ENCODE data around the gene GPC6.

Gene GPC6

DNA sequence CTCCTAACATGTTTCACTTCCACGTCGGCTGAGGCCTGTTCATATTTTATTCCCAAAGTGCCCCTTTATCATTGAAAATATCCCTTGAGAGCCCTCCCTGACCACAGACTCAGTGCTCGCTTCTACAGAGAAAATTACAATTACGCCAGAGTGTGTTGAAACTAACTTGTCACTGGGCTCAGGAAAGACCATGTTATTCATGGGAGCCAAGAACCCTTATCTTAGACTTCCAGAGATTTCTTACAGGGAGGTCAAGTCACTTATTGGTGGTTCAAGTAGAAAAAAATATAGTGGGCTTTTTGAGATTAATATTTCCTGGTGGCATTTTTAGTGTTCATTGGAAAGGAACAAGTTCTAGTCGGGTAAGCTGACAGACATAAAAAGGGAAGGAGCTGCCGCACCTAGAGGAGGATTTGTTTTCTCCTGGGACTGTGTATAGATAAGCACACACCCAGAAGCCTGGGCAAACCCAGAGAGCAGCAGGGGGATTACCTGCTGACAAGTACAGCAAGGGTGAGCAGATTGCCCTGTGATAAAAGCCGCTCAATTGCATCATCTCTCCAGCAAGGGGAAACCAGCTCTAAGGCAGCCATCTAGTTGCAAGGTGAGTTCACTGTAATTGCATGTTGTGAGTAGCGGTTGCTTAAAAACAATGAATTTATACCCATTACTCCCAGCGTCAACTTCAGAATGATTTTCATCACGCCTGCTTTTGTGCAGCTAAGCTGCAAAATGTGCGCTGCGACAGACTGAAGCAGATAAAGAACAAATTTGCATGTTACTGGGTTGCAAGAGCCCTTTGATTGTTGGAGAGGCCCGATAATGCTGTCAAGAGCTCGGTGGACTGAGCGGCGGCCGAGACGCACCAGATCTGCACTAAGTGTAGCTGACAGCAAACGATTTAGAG is 1206.7 kb downstream of the GPC6 start:
- Histone ChIP-seq H2BK5ac (ENCODE audit: low read length) (no peak overlapping the region), H4K8ac (ENCODE audit: low read depth, low read length) (no peak overlapping the region), H3K4me1 (ENCODE audit: control insufficient read depth in 2 of 2, insufficient read depth in 1 of 2, low read depth in 1 of 2, low read length in 2 of 2) (peaks cover 0 to 6% of the 10 kb centered on the region in 2 donors), H3K18ac (ENCODE audit: low read length) (no peak overlapping the region), H3K9me3 (replicated peaks in 1 of 2; ENCODE audit: control insufficient read depth in 2 of 2, insufficient read depth in 1 of 2, low read depth in 1 of 2, low read length in 2 of 2) (no peaks in the 10 kb centered on the region), H2AK5ac (ENCODE audit: low read depth, low read length) (no peak overlapping the region), H2BK12ac (ENCODE audit: low read length) (no peak overlapping the region), H3K14ac (ENCODE audit: low read length) (no peak overlapping the region), H3K4me2 (ENCODE audit: insufficient read depth, low read length, poor library complexity, severe bottlenecking) (no peak overlapping the region), H2AFZ (ENCODE audit: low read length) (peak overlapping the region; percentile 52), H3K79me1 (ENCODE audit: low read depth, low read length) (no peaks in the 10 kb centered on the region), H3K36me3 (replicated peaks in 1 of 2; ENCODE audit: control insufficient read depth in 2 of 2, insufficient read depth in 2 of 2, low read length in 2 of 2) (no peaks in the 10 kb centered on the region), H3K4ac (ENCODE audit: low read length) (no peak overlapping the region), H3K27me3 (ENCODE audit: control insufficient read depth in 3 of 3, insufficient read depth in 3 of 3, low read depth in 1 of 3, low read length in 3 of 3) (peaks cover 0 to 5% (median 0%) of the 10 kb centered on the region in 3 experiments), H4K91ac (ENCODE audit: low read depth, low read length, poor library complexity) (no peak overlapping the region), H2BK15ac (ENCODE audit: low read length) (no peak overlapping the region), H3K4me3 (ENCODE audit: low read length in 2 of 2) (no peak overlapping the region), H3K23ac (ENCODE audit: low read depth, low read length, poor library complexity) (no peak overlapping the region), H3K27ac (replicated peaks; ENCODE audit: low read length) (no peak overlapping the region), H3K9ac (ENCODE audit: low read depth, low read length, poor library complexity) (no peak overlapping the region), H2BK120ac (ENCODE audit: low read depth, low read length) (no peak overlapping the region)
- DNase-seq (ENCODE audit: low spot score) = no peak
- no CpG with 5 or more reads among the region's 19 CpGs for WGBS, 2 donors (ENCODE audit: extremely low coverage in 2 of 2, insufficient read length in 2 of 2, insufficient replicate concordance in 1 of 2)

DNA sequence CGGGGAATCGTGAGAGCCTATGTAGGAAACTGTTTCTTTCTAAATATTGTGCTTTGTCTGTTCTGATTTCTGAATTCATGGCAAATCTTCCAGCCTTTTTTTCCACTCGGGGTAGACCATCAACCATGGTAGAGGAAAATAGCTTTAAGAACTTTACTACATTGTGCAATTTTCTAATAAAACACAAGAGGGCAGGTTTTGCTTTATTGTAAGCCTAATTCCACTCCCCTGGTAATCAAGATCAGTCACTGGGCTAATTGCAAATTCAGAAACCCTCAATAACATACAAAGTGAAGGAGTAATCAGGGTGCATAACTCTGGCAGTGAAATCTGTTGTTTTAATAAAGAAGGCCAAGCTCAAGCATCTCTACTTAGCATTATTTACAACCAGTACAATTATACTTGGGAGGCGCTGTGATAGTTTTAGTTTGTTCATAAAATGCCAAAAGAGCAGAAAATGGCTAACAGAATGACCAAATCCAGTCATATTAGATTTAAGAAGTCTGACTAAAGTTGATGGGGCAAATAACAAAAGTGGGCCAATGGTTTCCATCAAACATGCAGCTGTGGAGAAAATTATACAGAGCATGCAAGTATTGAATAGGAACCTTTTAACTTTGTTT is 1209.1 kb downstream of the GPC6 start:
- no peaks in the 10 kb centered on the region for H3K9me3 ChIP-seq (replicated peaks in 1 of 2; ENCODE audit: control insufficient read depth in 2 of 2, insufficient read depth in 1 of 2, low read depth in 1 of 2, low read length in 2 of 2)
- no peaks in the 10 kb centered on the region for H3K27me3 ChIP-seq (ENCODE audit: control insufficient read depth in 3 of 3, insufficient read depth in 3 of 3, low read depth in 1 of 3, low read length in 3 of 3)
- H3K36me3 ChIP-seq (replicated peaks in 1 of 2; ENCODE audit: control insufficient read depth in 2 of 2, insufficient read depth in 2 of 2, low read length in 2 of 2) = no peaks in the 10 kb centered on the region
- H3K4me2 ChIP-seq (ENCODE audit: insufficient read depth, low read length, poor library complexity, severe bottlenecking) = no peak overlapping the region
- DNase-seq (ENCODE audit: low spot score) = peak; percentile 30
- no peak overlapping the region for H3K23ac ChIP-seq (ENCODE audit: low read depth, low read length, poor library complexity)
- H2BK5ac ChIP-seq (ENCODE audit: low read length) = no peak overlapping the region
- no peak overlapping the region for H4K8ac ChIP-seq (ENCODE audit: low read depth, low read length)
- H3K4me3 ChIP-seq (ENCODE audit: low read length in 2 of 2) = no peak overlapping the region
- H3K4ac ChIP-seq (ENCODE audit: low read length) = no peak overlapping the region
- H2AK5ac ChIP-seq (ENCODE audit: low read depth, low read length) = no peak overlapping the region
- no peak overlapping the region for H3K14ac ChIP-seq (ENCODE audit: low read length)
- no peak overlapping the region for H4K91ac ChIP-seq (ENCODE audit: low read depth, low read length, poor library complexity)
- no peak overlapping the region for H2AFZ ChIP-seq (ENCODE audit: low read length)
- H2BK120ac ChIP-seq (ENCODE audit: low read depth, low read length) = no peak overlapping the region
- no peak overlapping the region for H3K9ac ChIP-seq (ENCODE audit: low read depth, low read length, poor library complexity)
- H3K18ac ChIP-seq (ENCODE audit: low read length) = no peak overlapping the region
- H3K79me1 ChIP-seq (ENCODE audit: low read depth, low read length) = no peaks in the 10 kb centered on the region
- no peak overlapping the region for H2BK15ac ChIP-seq (ENCODE audit: low read length)
- H3K4me1 ChIP-seq (ENCODE audit: control insufficient read depth in 2 of 2, insufficient read depth in 1 of 2, low read depth in 1 of 2, low read length in 2 of 2) = peaks cover 0 to 4% of the 10 kb centered on the region in 2 donors
- H2BK12ac ChIP-seq (ENCODE audit: low read length) = no peak overlapping the region
- WGBS, 2 donors (ENCODE audit: extremely low coverage in 2 of 2, insufficient read length in 2 of 2, insufficient replicate concordance in 1 of 2) = no CpG with 5 or more reads among the region's 4 CpGs
- no peak overlapping the region for H3K27ac ChIP-seq (replicated peaks; ENCODE audit: low read length)

DNA sequence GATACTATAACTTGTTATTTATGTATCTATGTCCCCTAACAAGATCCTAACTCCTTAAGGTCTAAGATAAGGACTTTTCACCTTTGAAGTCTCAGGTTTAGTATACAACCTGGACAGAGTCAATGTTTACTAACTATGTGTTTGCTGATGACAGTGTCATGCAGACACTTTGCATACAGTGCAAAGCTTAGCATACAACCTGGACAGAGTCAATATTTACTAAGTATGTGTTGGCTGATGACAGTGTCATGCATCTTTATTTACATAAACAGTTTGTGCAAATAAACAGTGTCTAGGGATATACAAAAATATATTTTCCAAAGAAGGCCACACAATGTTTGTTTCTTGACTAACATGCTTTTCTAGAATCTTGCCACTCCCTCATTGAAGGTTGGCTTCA is 1218.2 kb downstream of the GPC6 start:
- Histone ChIP-seq H2BK5ac (ENCODE audit: low read length) (no peak overlapping the region), H3K4me3 (ENCODE audit: low read length in 2 of 2) (no peak overlapping the region), H3K9me3 (replicated peaks in 1 of 2; ENCODE audit: control insufficient read depth in 2 of 2, insufficient read depth in 1 of 2, low read depth in 1 of 2, low read length in 2 of 2) (no peaks in the 10 kb centered on the region), H2BK12ac (ENCODE audit: low read length) (no peak overlapping the region), H3K4me1 (ENCODE audit: control insufficient read depth in 2 of 2, insufficient read depth in 1 of 2, low read depth in 1 of 2, low read length in 2 of 2) (peaks cover 0 to 1% of the 10 kb centered on the region in 2 donors), H3K79me1 (ENCODE audit: low read depth, low read length) (no peaks in the 10 kb centered on the region), H4K8ac (ENCODE audit: low read depth, low read length) (no peak overlapping the region), H2AK5ac (ENCODE audit: low read depth, low read length) (no peak overlapping the region), H3K23ac (ENCODE audit: low read depth, low read length, poor library complexity) (no peak overlapping the region), H2AFZ (ENCODE audit: low read length) (no peak overlapping the region), H3K18ac (ENCODE audit: low read length) (no peak overlapping the region), H3K27ac (replicated peaks; ENCODE audit: low read length) (no peak overlapping the region), H3K9ac (ENCODE audit: low read depth, low read length, poor library complexity) (no peak overlapping the region), H3K14ac (ENCODE audit: low read length) (no peak overlapping the region), H2BK120ac (ENCODE audit: low read depth, low read length) (no peak overlapping the region), H4K91ac (ENCODE audit: low read depth, low read length, poor library complexity) (no peak overlapping the region), H3K27me3 (ENCODE audit: control insufficient read depth in 3 of 3, insufficient read depth in 3 of 3, low read depth in 1 of 3, low read length in 3 of 3) (no peaks in the 10 kb centered on the region), H3K36me3 (replicated peaks in 1 of 2; ENCODE audit: control insufficient read depth in 2 of 2, insufficient read depth in 2 of 2, low read length in 2 of 2) (no peaks in the 10 kb centered on the region), H3K4ac (ENCODE audit: low read length) (no peak overlapping the region), H2BK15ac (ENCODE audit: low read length) (no peak overlapping the region), H3K4me2 (ENCODE audit: insufficient read depth, low read length, poor library complexity, severe bottlenecking) (no peak overlapping the region)
- DNase-seq (ENCODE audit: low spot score) = no peak

DNA sequence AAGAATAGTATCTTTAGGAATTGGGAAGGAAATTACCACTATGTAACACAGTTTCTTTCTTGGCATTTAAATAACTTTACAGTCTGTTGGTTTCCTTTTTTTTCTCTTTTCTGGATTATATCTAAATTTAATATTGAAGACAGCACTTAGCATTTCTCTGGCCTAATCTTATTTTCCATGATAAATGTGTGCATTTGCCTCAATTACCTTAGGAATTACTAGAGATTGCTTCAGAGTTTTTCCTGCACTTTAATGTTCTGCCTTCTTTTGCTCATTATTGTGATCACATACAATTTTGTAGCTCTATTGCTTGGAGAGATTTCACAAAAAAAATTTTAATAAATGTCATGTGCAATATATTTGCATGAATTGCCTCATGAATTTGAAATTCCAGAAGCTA is 1227.7 kb downstream of the GPC6 start:
- Histone ChIP-seq H3K27me3 (ENCODE audit: control insufficient read depth in 3 of 3, insufficient read depth in 3 of 3, low read depth in 1 of 3, low read length in 3 of 3) (peaks cover 0 to 10% (median 0%) of the 10 kb centered on the region in 3 experiments), H2BK15ac (ENCODE audit: low read length) (no peak overlapping the region), H4K91ac (ENCODE audit: low read depth, low read length, poor library complexity) (no peak overlapping the region), H3K27ac (replicated peaks; ENCODE audit: low read length) (no peak overlapping the region), H2BK120ac (ENCODE audit: low read depth, low read length) (no peak overlapping the region), H3K9me3 (replicated peaks in 1 of 2; ENCODE audit: control insufficient read depth in 2 of 2, insufficient read depth in 1 of 2, low read depth in 1 of 2, low read length in 2 of 2) (no peaks in the 10 kb centered on the region), H2AK5ac (ENCODE audit: low read depth, low read length) (no peak overlapping the region), H4K8ac (ENCODE audit: low read depth, low read length) (no peak overlapping the region), H2BK5ac (ENCODE audit: low read length) (no peak overlapping the region), H3K4me2 (ENCODE audit: insufficient read depth, low read length, poor library complexity, severe bottlenecking) (no peak overlapping the region), H2BK12ac (ENCODE audit: low read length) (no peak overlapping the region), H3K4me1 (ENCODE audit: control insufficient read depth in 2 of 2, insufficient read depth in 1 of 2, low read depth in 1 of 2, low read length in 2 of 2) (peaks cover 0 to under 1% of the 10 kb centered on the region in 2 donors), H3K36me3 (replicated peaks in 1 of 2; ENCODE audit: control insufficient read depth in 2 of 2, insufficient read depth in 2 of 2, low read length in 2 of 2) (no peaks in the 10 kb centered on the region), H3K23ac (ENCODE audit: low read depth, low read length, poor library complexity) (no peak overlapping the region), H3K14ac (ENCODE audit: low read length) (no peak overlapping the region), H2AFZ (ENCODE audit: low read length) (no peak overlapping the region), H3K9ac (ENCODE audit: low read depth, low read length, poor library complexity) (no peak overlapping the region), H3K4me3 (ENCODE audit: low read length in 2 of 2) (no peak overlapping the region), H3K18ac (ENCODE audit: low read length) (no peak overlapping the region), H3K79me1 (ENCODE audit: low read depth, low read length) (no peaks in the 10 kb centered on the region), H3K4ac (ENCODE audit: low read length) (no peak overlapping the region)
- no peak for DNase-seq (ENCODE audit: low spot score)

All from neuronal stem cell (in vitro differentiated cells).